Esophagus squamous epithelium (tissue), 5 donors: ENCODE data around the gene GPR42. TPM values are rescaled to one million over a fixed set of nuclear protein-coding genes. Genes with fewer than 3 reads are reported as not detected.

ENCODE experiments used
- DNase-seq: peaks from one replicate; lab custom pipeline; 2025; lab: John Stamatoyannopoulos, UW
- H3K27ac ChIP-seq, 4 donors: fragments of 200-600 bp; sonication (generic); one replicate each; pipeline ENCODE4 v1.5.1; 2016 to 2019; ENCODE audit warnings: mild to moderate bottlenecking in 1 of 4
- H3K27me3 ChIP-seq, 4 donors: fragments of 200-600 bp; sonication (generic); 1 replicate in 3 of 4; 2 replicates in 1 of 4; pipeline versions ENCODE4 v1.5.1 to v1.6.0; 2017 to 2021; ENCODE audit warnings: antibody characterized with exemption in 1 of 4
- H3K36me3 ChIP-seq, 3 donors: fragments of 200-600 bp; sonication (generic); one replicate each; pipeline ENCODE4 v1.5.1; 2016 to 2019
- H3K4me1 ChIP-seq, 3 donors: fragments of 200-600 bp; sonication (generic); one replicate each; pipeline ENCODE4 v1.5.1; 2017 to 2019
- H3K4me3 ChIP-seq, 4 donors: fragments of 200-600 bp; sonication (generic); 1 replicate in 3 of 4; 2 replicates in 1 of 4; pipeline ENCODE4 v1.5.1; 2016 to 2019; ENCODE audit warnings: mild to moderate bottlenecking in 2 of 4, moderate library complexity in 1 of 4
- H3K9me3 ChIP-seq, 3 donors: fragments of 200-600 bp; sonication (generic); one replicate each; pipeline ENCODE4 v1.5.1; 2016 to 2019
- POLR2A ChIP-seq, 4 donors: fragments of 450-650 bp; IDR thresholded peaks; one replicate each; pipeline ENCODE4 v1.6.1; 2017; ENCODE audit warnings: antibody characterized with exemption in 4 of 4, mild to moderate bottlenecking in 4 of 4, moderate library complexity in 3 of 4
- WGBS, 2 donors: methylation state at CpG; one replicate each; pipeline ENCODE4 v1.1.5; 2018; 5-methylcytosine and 5-hydroxymethylcytosine counted together
- intact Hi-C: fragments of 100-400 bp; cut with DNase I; formaldehyde crosslinking; loops from one replicate; pipeline ENCODE4 v1.15.0; 2022
- total RNA-seq, 4 donors: library from RNA; depleted of rRNA; stranded (reverse); fragments of >200 nt; gene quantifications; one replicate each; pipeline ENCODE4 v1.1.0, GENCODE V29; 2016
- TF ChIP-seq, protein P1 (sequence below), 6 experiments: fragments of 450-650 bp in 4 of 6; fragments of 200-600 bp in 2 of 6; sonication (generic) in 2 of 6; IDR thresholded peaks; one replicate each; pipeline ENCODE4 v1.5.1; 2016 to 2019; ENCODE audit warnings: antibody characterized with exemption in 6 of 6, mild to moderate bottlenecking in 4 of 6, moderate library complexity in 4 of 6
- donor health status: DM: yes; HTN: yes; CAD: no.

Gene GPR42
- total RNA-seq, 4 donors from 2014 or later, result not detected

DNA sequence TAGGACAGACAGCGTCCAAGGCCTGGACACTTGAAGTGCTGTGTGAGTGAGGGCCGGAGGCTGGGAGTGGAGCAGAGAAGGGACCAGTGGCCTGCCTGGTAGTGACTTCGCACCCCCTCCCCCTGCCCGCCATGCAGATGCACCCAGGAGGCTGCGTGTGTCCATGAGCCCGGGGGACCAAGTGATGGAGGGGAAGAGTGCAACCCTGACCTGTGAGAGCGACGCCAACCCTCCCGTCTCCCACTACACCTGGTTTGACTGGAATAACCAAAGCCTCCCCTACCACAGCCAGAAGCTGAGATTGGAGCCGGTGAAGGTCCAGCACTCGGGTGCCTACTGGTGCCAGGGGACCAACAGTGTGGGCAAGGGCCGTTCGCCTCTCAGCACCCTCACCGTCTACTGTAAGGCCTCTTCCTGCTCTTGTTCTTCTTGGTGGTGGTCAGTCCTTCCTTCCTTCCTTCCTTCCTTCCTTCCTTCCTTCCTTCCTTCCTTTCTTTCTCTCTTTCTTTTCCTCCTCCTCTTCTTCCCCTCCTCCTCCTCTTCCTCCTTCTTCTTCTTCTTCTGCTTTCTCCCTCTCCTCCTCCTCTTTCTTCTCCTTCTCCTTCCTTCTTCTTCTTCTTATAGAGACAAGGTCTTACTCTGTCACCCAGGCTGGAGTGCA lies 29.2 kb upstream of the GPR42 start:
- H3K27me3 ChIP-seq, result peaks cover 0 to 18% (median 0%) of the 10 kb centered on the region in 4 donors
- no peak overlapping the region for H3K27ac ChIP-seq
- no peaks in the 10 kb centered on the region for H3K36me3 ChIP-seq
- WGBS, 2 donors, result 63 to 79% methylated on average over 8 to 10 of the region's 14 CpGs
- H3K9me3 ChIP-seq, result no peaks in the 10 kb centered on the region
- no peak for DNase-seq
- TF ChIP-seq, protein P1, sequence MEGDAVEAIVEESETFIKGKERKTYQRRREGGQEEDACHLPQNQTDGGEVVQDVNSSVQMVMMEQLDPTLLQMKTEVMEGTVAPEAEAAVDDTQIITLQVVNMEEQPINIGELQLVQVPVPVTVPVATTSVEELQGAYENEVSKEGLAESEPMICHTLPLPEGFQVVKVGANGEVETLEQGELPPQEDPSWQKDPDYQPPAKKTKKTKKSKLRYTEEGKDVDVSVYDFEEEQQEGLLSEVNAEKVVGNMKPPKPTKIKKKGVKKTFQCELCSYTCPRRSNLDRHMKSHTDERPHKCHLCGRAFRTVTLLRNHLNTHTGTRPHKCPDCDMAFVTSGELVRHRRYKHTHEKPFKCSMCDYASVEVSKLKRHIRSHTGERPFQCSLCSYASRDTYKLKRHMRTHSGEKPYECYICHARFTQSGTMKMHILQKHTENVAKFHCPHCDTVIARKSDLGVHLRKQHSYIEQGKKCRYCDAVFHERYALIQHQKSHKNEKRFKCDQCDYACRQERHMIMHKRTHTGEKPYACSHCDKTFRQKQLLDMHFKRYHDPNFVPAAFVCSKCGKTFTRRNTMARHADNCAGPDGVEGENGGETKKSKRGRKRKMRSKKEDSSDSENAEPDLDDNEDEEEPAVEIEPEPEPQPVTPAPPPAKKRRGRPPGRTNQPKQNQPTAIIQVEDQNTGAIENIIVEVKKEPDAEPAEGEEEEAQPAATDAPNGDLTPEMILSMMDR (IDR thresholded peaks at IDR 0.05), result no peak
- no peak for TF ChIP-seq POLR2A (IDR thresholded peaks at IDR 0.05)
- peaks cover 0 to under 1% (median 0%) of the 10 kb centered on the region in 3 donors for H3K4me1 ChIP-seq
- no peak overlapping the region for H3K4me3 ChIP-seq
- intact Hi-C loops, result no loop called here

DNA sequence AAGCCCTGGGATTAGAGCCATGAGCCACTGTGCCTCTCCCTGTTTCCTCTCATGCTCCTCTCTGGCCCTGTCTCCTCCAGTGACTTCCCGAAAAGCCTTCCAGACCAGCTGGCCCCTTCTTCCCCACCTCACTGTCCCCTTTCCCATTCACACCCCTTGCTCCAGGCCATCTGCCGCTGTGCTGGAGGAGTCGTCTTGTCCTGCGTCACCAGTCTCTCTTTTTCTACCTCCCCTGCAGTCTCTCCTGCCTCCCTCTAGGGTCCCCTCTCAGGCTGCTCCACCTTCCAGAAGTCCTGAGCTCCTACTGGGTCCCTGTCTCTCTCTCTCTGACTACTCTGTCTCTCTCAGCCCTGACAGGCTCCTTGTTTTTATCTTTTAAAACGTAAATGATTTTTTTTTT lies 28.4 kb upstream of the GPR42 start:
- Histone ChIP-seq H3K36me3 (no peaks in the 10 kb centered on the region), H3K9me3 (no peaks in the 10 kb centered on the region), H3K27me3 (peaks cover 0 to 18% (median 0%) of the 10 kb centered on the region in 4 donors), H3K4me1 (peaks cover 0 to 5% (median 0%) of the 10 kb centered on the region in 3 donors), H3K4me3 (no peak overlapping the region), H3K27ac (no peak overlapping the region)
- no peak for DNase-seq
- intact Hi-C loops, result no loop called here
- TF ChIP-seq, protein P1 (IDR thresholded peaks at IDR 0.05), result no peak
- TF ChIP-seq POLR2A (IDR thresholded peaks at IDR 0.05), result no peak
- WGBS, 2 donors, result 47 to 55% methylated on average over 5 of the region's 5 CpGs

- DNase-seq, result no peak
- H3K36me3 ChIP-seq, result no peaks in the 10 kb centered on the region
- no peak overlapping the region for H3K4me3 ChIP-seq
- WGBS, 2 donors, result 78 to 79% methylated on average over 9 to 11 of the region's 17 CpGs
- H3K27me3 ChIP-seq, result peaks cover 0 to 34% (median 0%) of the 10 kb centered on the region in 4 donors
- no peak overlapping the region for H3K27ac ChIP-seq
- H3K4me1 ChIP-seq, result peaks cover 0 to 5% (median 0%) of the 10 kb centered on the region in 3 donors
- no peaks in the 10 kb centered on the region for H3K9me3 ChIP-seq
- no peak for TF ChIP-seq POLR2A (IDR thresholded peaks at IDR 0.05)
- TF ChIP-seq, protein P1 (IDR thresholded peaks at IDR 0.05), result no peak
- intact Hi-C loops, result no loop called here
Measured at GRCh38 chr19:35344511-35345031, 26.3 kb upstream of the GPR42 start.

GRCh38 chr19:35345671-35346111 lies 25.2 kb upstream of the GPR42 start:
- peaks cover 0 to 5% (median 0%) of the 10 kb centered on the region in 3 donors for H3K4me1 ChIP-seq
- 41 to 75% methylated on average over 4 to 6 of the region's 11 CpGs for WGBS, 2 donors
- peaks cover 0 to 45% (median 0%) of the 10 kb centered on the region in 4 donors for H3K27me3 ChIP-seq
- no peaks in the 10 kb centered on the region for H3K36me3 ChIP-seq
- no peaks in the 10 kb centered on the region for H3K9me3 ChIP-seq
- intact Hi-C loops, result no loop called here
- H3K4me3 ChIP-seq, result no peak overlapping the region
- DNase-seq, result no peak
- H3K27ac ChIP-seq, result no peak overlapping the region
- no peak for TF ChIP-seq POLR2A (IDR thresholded peaks at IDR 0.05)
- TF ChIP-seq, protein P1 (IDR thresholded peaks at IDR 0.05), result no peak
